Measurements from ENCODE around the gene OPN1SW.

DNA sequence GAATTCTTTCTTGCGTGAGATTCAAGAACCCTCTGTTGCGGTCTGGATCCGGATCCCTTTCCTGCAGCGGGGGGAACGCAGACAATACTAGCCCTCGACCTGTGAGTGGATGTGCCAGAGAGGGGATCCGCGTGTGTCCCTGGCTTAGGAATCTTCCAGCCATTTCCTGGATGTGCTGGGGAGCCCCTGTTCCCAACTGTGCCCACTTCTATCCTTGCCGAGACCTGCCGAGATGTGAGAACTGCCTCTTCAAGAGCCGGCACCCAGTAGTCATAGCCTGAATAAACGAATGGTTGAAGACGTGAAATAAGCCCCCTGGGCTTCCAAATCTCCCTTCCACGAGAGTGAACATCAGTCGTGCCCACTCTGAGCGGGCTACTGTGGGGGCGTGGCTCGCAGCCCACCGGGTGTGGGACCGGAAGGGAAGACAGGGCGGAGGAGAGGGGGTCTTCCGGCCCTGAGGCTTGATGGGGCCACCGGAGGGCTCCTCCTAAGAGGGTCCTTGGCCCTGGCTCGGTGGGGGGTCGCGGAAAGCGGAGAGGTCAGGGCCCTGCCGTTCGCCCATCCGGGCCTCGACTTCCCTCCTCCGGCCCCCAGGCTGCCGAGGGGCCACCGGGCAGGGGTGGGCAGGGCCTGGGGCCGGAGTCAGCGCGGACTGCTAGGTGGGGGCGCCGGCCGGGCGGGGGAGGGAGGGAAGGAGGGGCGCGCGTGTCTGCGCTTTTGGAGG is 14.9 kb upstream of the OPN1SW start:
- TF ChIP-seq, protein P1, sequence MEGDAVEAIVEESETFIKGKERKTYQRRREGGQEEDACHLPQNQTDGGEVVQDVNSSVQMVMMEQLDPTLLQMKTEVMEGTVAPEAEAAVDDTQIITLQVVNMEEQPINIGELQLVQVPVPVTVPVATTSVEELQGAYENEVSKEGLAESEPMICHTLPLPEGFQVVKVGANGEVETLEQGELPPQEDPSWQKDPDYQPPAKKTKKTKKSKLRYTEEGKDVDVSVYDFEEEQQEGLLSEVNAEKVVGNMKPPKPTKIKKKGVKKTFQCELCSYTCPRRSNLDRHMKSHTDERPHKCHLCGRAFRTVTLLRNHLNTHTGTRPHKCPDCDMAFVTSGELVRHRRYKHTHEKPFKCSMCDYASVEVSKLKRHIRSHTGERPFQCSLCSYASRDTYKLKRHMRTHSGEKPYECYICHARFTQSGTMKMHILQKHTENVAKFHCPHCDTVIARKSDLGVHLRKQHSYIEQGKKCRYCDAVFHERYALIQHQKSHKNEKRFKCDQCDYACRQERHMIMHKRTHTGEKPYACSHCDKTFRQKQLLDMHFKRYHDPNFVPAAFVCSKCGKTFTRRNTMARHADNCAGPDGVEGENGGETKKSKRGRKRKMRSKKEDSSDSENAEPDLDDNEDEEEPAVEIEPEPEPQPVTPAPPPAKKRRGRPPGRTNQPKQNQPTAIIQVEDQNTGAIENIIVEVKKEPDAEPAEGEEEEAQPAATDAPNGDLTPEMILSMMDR (IDR thresholded peaks at IDR 0.05; ENCODE audit: low read depth, low read length): no peak
- no peak for TF ChIP-seq EZH2phosphoT487 (IDR thresholded peaks at IDR 0.05; ENCODE audit: low read depth)
